SKM-1 treated with dmso at 0.1 percent for 144 hours (cell line): Measurements from ENCODE around the gene APOA1.

ENCODE experiments used
- DNase-seq: peaks from one replicate; lab custom pipeline; 2025; ENCODE audit not compliant: unreplicated experiment; lab: John Stamatoyannopoulos, UW

Gene APOA1

DNA sequence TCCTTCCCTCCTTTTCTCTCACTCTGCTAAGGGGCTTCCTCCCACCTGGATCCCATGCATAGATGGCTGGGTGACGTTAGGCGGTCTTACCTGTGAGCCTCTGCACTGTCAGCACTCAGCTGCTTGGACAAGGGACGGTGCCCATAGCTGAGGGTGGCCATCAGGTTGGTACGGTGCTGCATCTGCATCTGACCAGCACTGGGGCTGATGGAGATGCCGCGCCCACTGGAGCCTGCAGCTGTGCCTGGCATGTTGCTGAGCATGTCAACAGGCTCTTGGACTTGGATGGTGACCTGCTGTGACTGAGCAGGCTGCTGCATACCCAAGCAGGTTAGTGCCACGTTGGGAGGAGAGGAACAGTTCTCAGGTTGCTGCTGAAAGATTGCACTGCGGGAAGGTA is 21.8 kb upstream of the APOA1 start:
- DNase-seq: no peak

DNA sequence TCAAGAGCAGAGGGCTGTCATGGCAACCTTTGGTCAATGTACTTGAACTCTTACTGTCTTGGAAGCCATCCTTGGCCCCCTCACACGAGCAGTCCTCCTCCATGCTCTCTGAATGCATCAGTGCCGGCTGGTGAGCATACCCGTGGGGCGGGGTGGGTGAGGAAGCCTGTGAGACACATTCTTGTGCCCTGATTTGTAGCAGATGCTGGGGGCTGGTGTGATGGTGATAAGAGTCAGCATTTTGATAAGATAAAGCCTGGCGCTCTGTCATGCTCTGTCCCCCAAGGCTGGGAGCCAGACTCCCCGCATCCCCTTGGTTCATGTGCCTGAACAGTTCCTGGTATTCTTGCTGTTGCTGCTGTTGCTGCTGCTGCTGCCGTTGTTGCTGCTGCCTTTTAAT is 20.5 kb upstream of the APOA1 start:
- no peak for DNase-seq

DNA sequence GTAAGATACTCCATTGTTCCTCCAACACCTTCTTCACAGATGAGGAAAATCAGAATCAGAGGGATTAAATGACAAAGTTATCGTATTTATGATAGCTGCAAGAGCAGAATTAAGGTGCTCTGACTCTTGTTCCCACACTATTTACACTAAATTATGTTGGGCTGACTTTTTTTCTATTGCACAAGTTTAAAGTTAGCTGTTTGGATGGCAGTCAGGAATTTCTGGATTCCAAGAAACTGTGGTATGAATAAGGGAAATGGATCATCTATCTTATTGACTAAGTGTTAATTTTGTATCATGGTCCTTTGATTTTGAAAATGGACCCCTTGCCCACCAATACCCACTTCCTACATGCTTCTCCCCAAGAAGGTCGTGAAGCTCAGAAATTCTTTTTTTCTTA is 19.9 kb upstream of the APOA1 start:
- no peak for DNase-seq

GRCh38 chr11:116856423-116856822 is 19.0 kb upstream of the APOA1 start:
- DNase-seq: no peak

GRCh38 chr11:116855413-116855812 is 18.0 kb upstream of the APOA1 start:
- no peak for DNase-seq

DNA sequence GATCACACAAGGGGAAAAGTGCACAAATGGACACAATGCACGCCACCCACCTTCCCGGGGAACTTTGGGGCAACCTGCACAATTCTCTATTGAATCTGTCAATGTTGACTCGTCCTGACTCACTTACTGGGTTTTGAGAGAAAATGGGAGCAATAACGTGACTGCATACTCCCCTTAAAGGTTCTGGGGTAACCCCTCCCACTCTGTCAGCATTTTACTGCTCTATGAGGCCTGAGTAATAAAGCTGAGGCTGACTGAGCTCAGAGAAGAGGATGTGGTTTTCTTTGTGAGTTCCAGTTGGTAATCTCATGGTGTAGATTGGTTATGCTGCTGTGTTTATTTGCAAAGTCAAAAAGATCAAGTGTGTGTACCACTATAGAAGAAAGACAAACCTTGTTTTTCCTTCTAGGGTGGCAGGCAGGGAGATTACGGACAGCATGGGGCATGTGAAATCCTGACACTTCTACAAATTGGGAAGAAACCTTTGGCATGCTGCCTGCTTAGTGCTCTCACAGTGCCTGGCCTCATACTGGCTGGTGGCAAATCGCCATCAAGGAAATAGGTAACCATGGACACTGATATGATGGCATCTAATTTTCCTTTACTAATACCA is 16.1 kb upstream of the APOA1 start:
- peak; percentile 87 for DNase-seq

DNA sequence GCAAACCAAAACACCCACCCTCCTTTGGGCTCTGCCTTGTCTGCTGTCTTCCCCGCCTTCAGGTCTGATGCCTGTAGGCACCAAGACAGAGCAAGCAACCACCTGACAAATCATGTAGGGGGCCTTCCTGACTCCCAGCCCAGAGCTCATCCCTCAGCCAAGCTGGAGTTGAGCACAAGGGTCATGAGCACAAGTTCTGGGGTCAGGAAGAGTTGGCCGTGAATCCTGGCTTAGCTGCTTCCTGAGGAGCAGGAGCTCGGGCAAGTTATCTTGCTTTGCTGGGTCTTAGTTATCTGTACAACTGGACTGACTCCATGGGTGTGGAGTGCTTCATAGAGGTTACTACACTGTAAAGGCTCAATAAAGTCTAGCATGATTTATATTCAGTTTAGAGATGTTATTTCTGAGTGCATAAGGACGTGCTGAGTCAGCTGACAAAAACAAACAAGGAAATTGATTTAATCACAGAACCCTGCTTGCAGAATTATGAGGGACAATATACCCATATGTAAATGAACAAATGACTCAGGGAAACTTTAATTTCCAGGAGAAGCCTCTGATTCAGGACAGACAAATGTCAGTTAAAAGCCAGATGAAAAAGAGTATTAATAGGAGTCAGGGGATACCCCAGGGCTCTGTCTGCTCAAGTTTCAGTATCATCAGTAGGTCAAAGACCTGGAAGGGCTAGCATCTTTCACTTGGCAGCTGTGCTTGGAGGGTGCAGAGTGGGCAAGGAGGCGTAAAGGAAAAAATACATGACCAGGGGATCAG is 15.0 kb upstream of the APOA1 start:
- no peak for DNase-seq

DNA sequence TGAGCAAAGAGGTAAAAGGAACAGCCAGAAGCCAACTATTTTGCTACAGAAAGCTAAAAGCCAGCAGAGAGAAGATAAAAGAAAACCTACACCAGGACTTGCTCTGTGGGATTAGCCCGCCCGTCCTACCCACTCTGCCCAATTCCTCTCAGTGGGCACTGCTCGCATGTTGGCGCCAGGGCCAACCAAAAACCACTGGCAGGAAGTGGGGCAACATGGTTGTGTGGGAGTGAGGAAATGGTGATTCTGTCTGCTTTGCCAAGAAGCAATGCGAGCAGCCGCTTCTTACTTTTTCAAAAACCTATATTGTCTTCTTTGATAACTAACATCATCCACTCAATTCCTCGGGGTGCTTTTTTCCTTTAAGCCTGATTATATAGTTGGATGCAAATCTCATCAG is 14.2 kb upstream of the APOA1 start:
- peak; percentile 46 for DNase-seq

GRCh38 chr11:116849486-116849885 is 12.1 kb upstream of the APOA1 start:
- DNase-seq: no peak

GRCh38 chr11:116849060-116849459 is 11.6 kb upstream of the APOA1 start:
- no peak for DNase-seq

- DNase-seq: no peak
Measured at GRCh38 chr11:116847612-116848011, 10.2 kb upstream of the APOA1 start.

GRCh38 chr11:116844722-116845121 is 7.3 kb upstream of the APOA1 start:
- DNase-seq: no peak

DNA sequence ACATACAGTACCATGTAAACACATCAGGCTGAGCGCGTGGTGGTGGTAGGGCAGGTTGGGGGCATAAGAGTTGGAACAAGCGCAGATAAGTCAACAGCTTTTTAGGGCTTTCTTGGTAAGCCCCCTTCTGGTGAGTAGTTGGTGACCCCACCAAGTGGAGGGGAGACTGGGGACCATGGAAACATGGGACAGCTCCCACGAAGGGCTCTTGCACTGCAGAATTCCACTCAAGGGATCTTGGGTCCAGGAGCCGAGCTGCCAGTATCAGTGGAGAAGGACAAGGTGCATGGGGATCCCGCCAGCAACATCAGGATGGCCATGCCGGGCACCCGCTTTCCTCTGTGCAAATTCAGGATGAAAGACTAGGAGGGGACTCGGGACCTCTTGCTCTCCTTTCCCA is 6.2 kb upstream of the APOA1 start:
- no peak for DNase-seq

DNA sequence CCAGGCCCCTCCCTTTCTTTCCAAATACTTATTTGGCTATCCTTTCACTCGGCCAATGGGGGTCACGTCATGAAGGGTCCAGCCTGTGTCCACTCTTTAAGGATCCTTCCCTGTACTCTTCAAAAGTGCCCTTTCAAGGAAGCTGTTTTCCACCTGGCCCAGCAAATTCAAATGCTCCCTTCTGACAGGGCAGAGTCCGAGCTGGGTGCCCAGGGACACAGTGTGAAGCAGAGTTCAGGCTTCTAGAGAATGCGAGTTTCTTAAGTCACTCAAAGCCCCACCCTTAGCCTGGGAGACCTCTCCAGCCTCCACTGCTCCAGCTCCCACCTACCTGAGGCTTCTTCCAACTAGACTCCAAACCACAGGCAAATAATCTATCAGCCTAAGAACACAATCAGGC is 5.5 kb upstream of the APOA1 start:
- no peak for DNase-seq

DNA sequence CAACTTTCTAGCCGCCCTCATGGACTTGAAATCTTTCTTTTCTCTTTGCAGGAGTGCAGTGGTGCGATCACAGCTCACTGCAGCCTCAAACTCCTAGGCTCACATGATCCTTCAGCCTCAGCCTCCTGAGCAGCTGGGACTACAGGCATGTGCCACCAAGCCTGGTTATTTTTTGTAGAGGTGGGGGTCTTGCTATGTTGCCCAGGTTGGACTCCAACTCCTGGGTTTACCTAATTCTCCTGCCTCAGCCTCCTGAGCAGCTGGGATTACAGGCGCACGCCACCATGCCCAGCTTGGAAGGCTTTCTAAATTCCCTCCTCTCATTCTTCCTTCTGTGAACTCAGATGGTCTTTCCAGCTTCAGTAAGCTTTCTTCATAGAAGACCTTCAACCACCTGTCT is 4.7 kb upstream of the APOA1 start:
- no peak for DNase-seq

DNA sequence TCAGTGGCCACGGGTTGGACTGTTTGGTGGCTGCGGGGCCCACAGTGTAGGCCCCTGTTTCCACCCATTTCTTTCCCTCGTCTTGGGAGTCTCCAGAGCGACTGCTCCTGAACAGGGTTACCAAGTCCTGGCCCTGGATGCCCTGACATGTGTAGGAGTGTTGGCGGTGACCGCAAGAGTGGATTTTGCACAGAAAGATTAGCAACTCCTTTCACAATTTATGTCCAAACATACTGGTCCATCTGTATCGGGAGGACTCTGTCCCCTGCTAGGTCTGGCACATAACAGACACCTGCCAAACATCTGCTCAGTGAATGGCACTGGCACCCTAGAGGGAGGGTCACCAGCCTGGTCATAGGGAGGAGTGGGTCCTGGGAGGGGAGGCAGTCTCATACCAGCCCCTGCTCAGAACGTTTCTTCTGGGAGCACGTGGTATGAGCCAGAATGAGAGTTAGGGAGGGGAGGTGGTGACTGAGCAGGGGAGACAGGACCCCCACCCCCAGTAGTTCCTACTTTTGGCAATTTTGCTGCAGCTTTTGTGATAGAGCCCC is 3.4 kb upstream of the APOA1 start:
- DNase-seq: no peak

DNA sequence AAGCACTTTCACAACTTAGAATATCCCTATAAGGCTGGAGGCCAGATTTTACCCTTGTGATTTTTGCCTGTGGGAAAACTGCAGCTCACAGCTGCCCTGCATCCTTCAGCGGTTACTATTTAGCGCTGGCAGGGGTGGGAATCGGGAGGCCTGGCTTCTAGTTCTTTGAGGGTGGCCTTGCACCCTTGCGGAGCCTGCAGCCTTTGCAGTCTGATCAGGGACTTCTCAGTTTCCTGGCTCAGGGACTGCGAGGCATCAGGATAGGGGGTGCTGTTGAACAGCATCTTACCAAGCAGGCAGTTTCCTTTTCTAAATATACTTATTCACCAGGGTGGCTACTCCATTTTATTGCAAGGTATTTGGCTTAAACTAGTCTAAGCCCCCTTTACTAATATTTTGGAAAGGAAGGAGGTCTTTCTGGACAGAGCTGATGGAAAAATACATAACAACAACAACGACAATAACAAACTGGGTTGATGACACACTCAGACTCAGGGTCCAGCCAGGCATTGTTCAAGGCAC is 2.9 kb upstream of the APOA1 start:
- DNase-seq: no peak

- no peak for DNase-seq
Measured at GRCh38 chr11:116838321-116839084, 1.1 kb upstream of the APOA1 start.

GRCh38 chr11:116836632-116836991 is 810 bp downstream of the APOA1 start:
- no peak for DNase-seq

DNA sequence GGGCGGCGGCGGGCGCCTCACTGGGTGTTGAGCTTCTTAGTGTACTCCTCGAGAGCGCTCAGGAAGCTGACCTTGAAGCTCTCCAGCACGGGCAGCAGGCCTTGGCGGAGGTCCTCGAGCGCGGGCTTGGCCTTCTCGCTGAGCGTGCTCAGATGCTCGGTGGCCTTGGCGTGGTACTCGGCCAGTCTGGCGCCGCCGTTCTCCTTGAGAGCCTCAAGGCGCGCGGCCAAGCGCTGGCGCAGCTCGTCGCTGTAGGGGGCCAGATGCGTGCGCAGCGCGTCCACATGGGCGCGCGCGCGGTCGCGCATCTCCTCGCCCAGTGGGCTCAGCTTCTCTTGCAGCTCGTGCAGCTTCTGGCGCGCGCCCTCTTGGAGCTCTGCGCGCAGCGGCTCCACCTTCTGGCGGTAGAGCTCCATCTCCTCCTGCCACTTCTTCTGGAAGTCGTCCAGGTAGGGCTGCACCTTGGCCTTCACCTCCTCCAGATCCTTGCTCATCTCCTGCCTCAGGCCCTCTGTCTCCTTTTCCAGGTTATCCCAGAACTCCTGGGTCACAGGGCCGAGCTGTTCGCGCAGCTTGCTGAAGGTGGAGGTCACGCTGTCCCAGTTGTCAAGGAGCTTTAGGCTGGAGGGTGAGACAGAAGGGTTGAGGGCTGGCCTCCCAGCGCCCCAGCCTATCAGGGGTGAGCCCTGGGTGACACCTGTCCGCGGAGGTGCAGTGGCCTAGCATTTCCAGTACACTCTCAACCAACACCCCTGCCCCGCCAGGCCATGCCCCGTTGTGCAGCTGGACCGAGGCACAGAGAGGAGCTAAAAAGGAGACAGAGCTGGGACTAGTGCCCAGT is 1.4 kb downstream of the APOA1 start:
- DNase-seq: peak; percentile 89
